H1 (cell line): ENCODE measurements around the gene CPNE4. TPM values are rescaled to one million over a fixed set of nuclear protein-coding genes. Genes with fewer than 3 reads are reported as not detected.

ENCODE experiments used
- CTCF ChIA-PET: fragments of 300-600 bp; sonication (Branson Sonifier 250); formaldehyde crosslinking; loops from one replicate; lab custom pipeline; 2021; ENCODE audit not compliant: partially characterized antibody; lab: Charles Lee
- POLR2A ChIA-PET: fragments of 300-600 bp; sonication (Branson Sonifier 250); formaldehyde crosslinking; loops from one replicate; lab custom pipeline; 2021; ENCODE audit warnings: inconsistent platforms; ENCODE audit not compliant: partially characterized antibody; lab: Charles Lee
- DNase-seq, 2 experiments: peaks; one replicate each; pipeline versions ENCODE4 v3.0.0 to v3.0.0-alpha.2; 2010 to 2022; ENCODE audit warnings: low spot score in 2 of 2, low read depth in 1 of 2, mixed read lengths in 1 of 2
- FAIRE-seq: peaks from 2 replicates; lab custom pipeline; 2011; peaks lifted over from hg19 to GRCh38; lab: Jason Lieb, UNC
- H2AFZ ChIP-seq: 2 replicates; pipeline ENCODE4 v1.8.1; 2012; ENCODE audit warnings: low read length, inconsistent platforms
- H2AK5ac ChIP-seq: 2 replicates; pipeline ENCODE4 v1.6.1; 2013; ENCODE audit warnings: low read depth, low read length
- H2BK120ac ChIP-seq: replicated peaks from 2 replicates; pipeline ENCODE3; 2013; ENCODE audit warnings: low read depth, low read length, inconsistent platforms
- H2BK12ac ChIP-seq: 2 replicates; pipeline ENCODE4 v1.6.1; 2013; ENCODE audit warnings: low read depth, low read length
- H2BK15ac ChIP-seq: 2 replicates; pipeline ENCODE4 v1.6.1; 2013; ENCODE audit warnings: low read length
- H2BK20ac ChIP-seq: 2 replicates; pipeline ENCODE4 v1.6.1; 2013; ENCODE audit warnings: low read length
- H2BK5ac ChIP-seq: 2 replicates; pipeline ENCODE4 v1.6.1; 2013; ENCODE audit warnings: low read depth, low read length
- H3K14ac ChIP-seq: 2 replicates; pipeline ENCODE4 v1.6.1; 2013; ENCODE audit warnings: inconsistent platforms; ENCODE audit not compliant: insufficient read length
- H3K18ac ChIP-seq: 2 replicates; pipeline ENCODE4 v1.6.1; 2013; ENCODE audit warnings: low read length; ENCODE audit errors: extremely low read depth
- H3K23ac ChIP-seq: 2 replicates; pipeline ENCODE4 v1.6.1; 2013; ENCODE audit warnings: inconsistent platforms; ENCODE audit not compliant: insufficient read length
- H3K23me2 ChIP-seq: 2 replicates; pipeline ENCODE4 v1.6.1; 2013; ENCODE audit warnings: low read depth, low read length
- H3K27ac ChIP-seq: 2 replicates; pipeline ENCODE4 v1.6.1; 2011; ENCODE audit warnings: low read depth, low read length, inconsistent platforms
- H3K27me3 ChIP-seq, 4 experiments: replicated peaks in 1 of 4; 1 replicate in 1 of 4; 2 replicates in 3 of 4; pipeline versions ENCODE4 v1.6.1 to v1.8.1; 2011 to 2013; ENCODE audit warnings: low read length in 3 of 4, mild to moderate bottlenecking in 3 of 4, inconsistent platforms in 2 of 4, mixed read lengths in 2 of 4, moderate library complexity in 1 of 4; ENCODE audit not compliant: control insufficient read depth in 3 of 4, insufficient read depth in 3 of 4; ENCODE audit errors: extremely low read depth in 1 of 4
- H3K36me3 ChIP-seq, 4 experiments: 2 replicates each; pipeline versions ENCODE4 v1.6.1 to v1.8.1; 2011 to 2013; ENCODE audit warnings: mild to moderate bottlenecking in 4 of 4, low read length in 3 of 4, moderate library complexity in 2 of 4, control low read depth in 1 of 4, inconsistent platforms in 1 of 4; ENCODE audit not compliant: insufficient read depth in 4 of 4, control insufficient read depth in 2 of 4
- H3K4ac ChIP-seq: replicated peaks from 2 replicates; pipeline ENCODE3; 2013; ENCODE audit warnings: low read length, low read depth, mixed read lengths, inconsistent platforms; ENCODE audit not compliant: insufficient read length
- H3K4me1 ChIP-seq, 4 experiments: replicated peaks in 1 of 4; 1 replicate in 1 of 4; 2 replicates in 3 of 4; pipeline versions ENCODE4 v1.6.1 to v1.8.1; 2011 to 2013; ENCODE audit warnings: low read length in 3 of 4, inconsistent platforms in 2 of 4, mixed read lengths in 1 of 4; ENCODE audit not compliant: insufficient read depth in 4 of 4, control insufficient read depth in 3 of 4
- H3K4me2 ChIP-seq, 2 experiments: 2 replicates each; pipeline versions ENCODE4 v1.6.1 to v1.8.1; 2011 to 2013; ENCODE audit warnings: low read depth in 2 of 2, low read length in 2 of 2, control low read depth in 1 of 2, inconsistent platforms in 1 of 2, mild to moderate bottlenecking in 1 of 2; ENCODE audit not compliant: insufficient read depth in 1 of 2
- H3K4me3 ChIP-seq, 4 experiments: fragments of 200-600, 300-600 bp in 1 of 4; sonication (generic), shearing (Covaris generic), sonication (Bioruptor Twin) in 1 of 4; 2 replicates each; pipeline versions ENCODE4 v1.5.1 to v1.8.1; 2011 to 2016; ENCODE audit warnings: low read length in 4 of 4, low read depth in 3 of 4, control low read depth in 2 of 4, inconsistent platforms in 2 of 4, mild to moderate bottlenecking in 2 of 4, mixed read lengths in 1 of 4, moderate library complexity in 1 of 4; ENCODE audit not compliant: insufficient read depth in 2 of 4; ENCODE audit errors: extremely low read depth in 1 of 4
- H3K56ac ChIP-seq: replicated peaks from 2 replicates; pipeline ENCODE3; 2013; ENCODE audit warnings: low read depth, mild to moderate bottlenecking, mixed read lengths, low read length, inconsistent platforms; ENCODE audit not compliant: insufficient read length
- H3K79me1 ChIP-seq: 2 replicates; pipeline ENCODE4 v1.6.1; 2013; ENCODE audit warnings: low read depth, low read length, control low read depth
- H3K79me2 ChIP-seq, 2 experiments: 2 replicates each; pipeline versions ENCODE4 v1.6.1 to v1.8.1; 2012 to 2013; ENCODE audit warnings: low read length in 2 of 2, mild to moderate bottlenecking in 2 of 2, inconsistent platforms in 1 of 2; ENCODE audit not compliant: insufficient read depth in 2 of 2, control insufficient read depth in 1 of 2
- H3K9ac ChIP-seq, 4 experiments: replicated peaks in 1 of 4; 1 replicate in 1 of 4; 2 replicates in 3 of 4; pipeline versions ENCODE4 v1.6.1 to v1.8.1; 2011 to 2013; ENCODE audit warnings: low read depth in 3 of 4, low read length in 3 of 4, control low read depth in 2 of 4, mild to moderate bottlenecking in 2 of 4, moderate library complexity in 2 of 4, inconsistent platforms in 1 of 4; ENCODE audit errors: extremely low read depth in 1 of 4
- H3K9me3 ChIP-seq, 2 experiments: 2 replicates each; pipeline versions ENCODE4 v1.6.1 to v1.8.1; 2012 to 2013; ENCODE audit warnings: mild to moderate bottlenecking in 2 of 2, moderate library complexity in 2 of 2, control low read depth in 1 of 2, inconsistent platforms in 1 of 2, low read depth in 1 of 2, low read length in 1 of 2, mixed read lengths in 1 of 2; ENCODE audit not compliant: insufficient read depth in 2 of 2
- H4K20me1 ChIP-seq, 2 experiments: replicated peaks in 1 of 2; 2 replicates each; pipeline versions ENCODE3 to v1.8.1; 2011 to 2013; ENCODE audit warnings: inconsistent platforms in 2 of 2, low read length in 2 of 2, mild to moderate bottlenecking in 1 of 2; ENCODE audit not compliant: insufficient read depth in 2 of 2, control insufficient read depth in 1 of 2
- H4K5ac ChIP-seq: 2 replicates; pipeline ENCODE4 v1.6.1; 2013; ENCODE audit warnings: low read length, low read depth, mixed read lengths, inconsistent platforms; ENCODE audit not compliant: insufficient read length
- H4K8ac ChIP-seq: 2 replicates; pipeline ENCODE4 v1.8.0; 2013; ENCODE audit warnings: mild to moderate bottlenecking, moderate library complexity, low read length, inconsistent platforms; ENCODE audit not compliant: insufficient read depth; ENCODE audit errors: extremely low read depth
- H4K91ac ChIP-seq: replicated peaks from 2 replicates; pipeline ENCODE3; 2013; ENCODE audit warnings: low read length, mixed read lengths, inconsistent platforms; ENCODE audit not compliant: insufficient read length
- CBX8 ChIP-seq: fragments of 300-800, 300-1000 bp; sonication (generic); IDR thresholded peaks from 2 replicates; pipeline ENCODE4 v1.7.1; 2016; ENCODE audit warnings: low read depth, low read length, borderline replicate concordance
- CTBP2 ChIP-seq: IDR thresholded peaks from 2 replicates; pipeline ENCODE4 v1.7.0; 2011; ENCODE audit warnings: borderline replicate concordance, mild to moderate bottlenecking, moderate library complexity, mixed read lengths, low read length; ENCODE audit not compliant: insufficient read depth, insufficient read length
- KDM5A ChIP-seq: fragments of 200-600 bp; IDR thresholded peaks from 2 replicates; pipeline ENCODE4 v1.7.1; 2012; ENCODE audit warnings: mild to moderate bottlenecking, low read length, inconsistent platforms, mixed read lengths
- PHF8 ChIP-seq: fragments of 200-600 bp; sonication (generic); conservative IDR thresholded peaks from 2 replicates; pipeline ENCODE4 v1.7.1; 2012; ENCODE audit warnings: low read depth, mild to moderate bottlenecking, inconsistent platforms, low read length, moderate library complexity
- POLR2AphosphoS5 ChIP-seq: IDR thresholded peaks from 2 replicates; pipeline ENCODE4 v1.6.1; 2011; ENCODE audit warnings: low read depth, low read length
- SIN3A ChIP-seq, 2 experiments: IDR thresholded peaks in 1 of 2; conservative IDR thresholded peaks in 1 of 2; 2 replicates each; pipeline ENCODE4 v1.6.1; 2011 to 2012; ENCODE audit warnings: low read length in 2 of 2, improper control_type of control experiment in 1 of 2, low read depth in 1 of 2, mild to moderate bottlenecking in 1 of 2
- TAF7 ChIP-seq: optimal IDR thresholded peaks from 2 replicates; pipeline ENCODE3; 2011; ENCODE audit warnings: low read depth, mild to moderate bottlenecking, inconsistent platforms, low read length, moderate library complexity, borderline replicate concordance
- TCF12 ChIP-seq: IDR thresholded peaks from 2 replicates; pipeline ENCODE4 v1.6.1; 2011; ENCODE audit warnings: low read depth, mild to moderate bottlenecking, low read length
- ZNF274 ChIP-seq: IDR thresholded peaks from 2 replicates; pipeline ENCODE4 v1.7.0; 2012; ENCODE audit warnings: low read length, borderline replicate concordance; ENCODE audit errors: extremely low read depth
- polyA plus RNA-seq, 7 experiments: library from polyadenylated mRNA; depleted of rRNA in 3 of 7; stranded (reverse) in 5 of 7; unstranded in 2 of 7; fragments of >200 nt in 5 of 7; fragments of 200-250 nt in 2 of 7; gene quantifications; 1 replicate in 5 of 7; 2 replicates in 1 of 7; 4 replicates in 1 of 7; pipeline versions ENCODE4 v1.2.1 to v1.2.3, GENCODE V29; 2011 to 2013; ENCODE audit warnings: missing spikeins in 2 of 7, mixed read lengths in 2 of 7
- total RNA-seq: library from RNA; stranded (reverse); fragmentation: NEBNext Ultra II Directional; extraction: Animal tissue kit (Norgen Biotek cat#: 25700); gene quantifications from 2 replicates; pipeline ENCODE4 v1.2.1, GENCODE V29; 2021

CPNE4 gene
- total and polyA plus RNA-seq, 2 of the 8 experiments (the other 6 are each of a cell fraction or from before 2014, with no cell fraction given): 0.82 to 3.8 TPM

- H2BK20ac ChIP-seq: no peak overlapping the region
- no peaks in the 10 kb centered on the region for H3K79me1 ChIP-seq
- H3K4me1 ChIP-seq: no peaks in the 10 kb centered on the region; a peak in 1 of 7 replicates
- H3K27me3 ChIP-seq: no peaks in the 10 kb centered on the region; a peak in 2 of 7 replicates
- H4K5ac ChIP-seq: no peak overlapping the region
- H2AFZ ChIP-seq: no peak overlapping the region
- H4K91ac ChIP-seq: no peak overlapping the region
- TF ChIP-seq CTBP2 (no peak), CBX8 (no peak), KDM5A (no peak), TAF7 (no peak), TCF12 (no peak), POLR2AphosphoS5 (no peak), SIN3A (conservative IDR thresholded peaks at IDR 0.05 in 1 of 2, IDR thresholded peaks at IDR 0.05 in 1 of 2; ENCODE audit: low read depth in 1 of 2, low read length in 2 of 2) (no peak), ZNF274 (no peak), PHF8 (no peak)
- no peak overlapping the region for H2BK12ac ChIP-seq
- H2BK15ac ChIP-seq: no peak overlapping the region
- H3K14ac ChIP-seq: no peak overlapping the region
- H3K9me3 ChIP-seq: peaks cover 5 to 10% of the 10 kb centered on the region in 2 experiments; a peak in 3 of 4 replicates
- no peak overlapping the region for H3K4me2 ChIP-seq
- H3K18ac ChIP-seq: no peak overlapping the region
- CTCF ChIA-PET: no interaction called here
- no peaks in the 10 kb centered on the region for H3K36me3 ChIP-seq
- no peak overlapping the region for H2BK5ac ChIP-seq
- FAIRE-seq: no peak
- no peak overlapping the region for H3K9ac ChIP-seq
- no peak overlapping the region for H3K4me3 ChIP-seq
- POLR2A ChIA-PET: no interaction called here
- no peaks in the 10 kb centered on the region for H3K23me2 ChIP-seq
- H3K79me2 ChIP-seq: no peaks in the 10 kb centered on the region
- H3K23ac ChIP-seq: no peak overlapping the region
- no peak overlapping the region for H3K4ac ChIP-seq
- DNase-seq: no peak
- no peak overlapping the region for H2AK5ac ChIP-seq
- H2BK120ac ChIP-seq: no peak overlapping the region
- no peaks in the 10 kb centered on the region for H4K20me1 ChIP-seq
- H3K56ac ChIP-seq: no peak overlapping the region
- no peak overlapping the region for H4K8ac ChIP-seq
- no peak overlapping the region for H3K27ac ChIP-seq
Observed at GRCh38 chr3:131775650-131776049, 259.2 kb downstream of the CPNE4 start.
